HFF-Myc (cell line): ENCODE measurements around the gene DEFB124.
A peak's percentile ranks its signal among the peaks of the same experiment; 100 is the strongest.

Experiments
- DNase-seq: peaks from one replicate; pipeline ENCODE4 v3.0.0-alpha.2; 2011; ENCODE audit warnings: low read depth; ENCODE audit errors: extremely low read depth
- H3K4me3 ChIP-seq: replicated peaks from 2 replicates; pipeline ENCODE4 v1.5.1; 2011; ENCODE audit warnings: low read depth, mild to moderate bottlenecking, control low read depth, low read length
- CTCF ChIP-seq: IDR thresholded peaks from 2 replicates; pipeline ENCODE4 v1.5.1; 2012; ENCODE audit warnings: mild to moderate bottlenecking, low read depth, low read length, control low read depth; ENCODE audit errors: missing control alignments

The DEFB124 gene

GRCh38 chr20:31500527-31500926 lies 25.6 kb upstream of the DEFB124 start:
- no peak for DNase-seq
- TF ChIP-seq CTCF = no peak
- H3K4me3 ChIP-seq = no peak overlapping the region

GRCh38 chr20:31497838-31498540 lies 23.1 kb upstream of the DEFB124 start:
- no peak for TF ChIP-seq CTCF
- no peak overlapping the region for H3K4me3 ChIP-seq
- DNase-seq = no peak

- TF ChIP-seq CTCF = no peak
- DNase-seq = no peak
- H3K4me3 ChIP-seq = no peak overlapping the region
Measured at GRCh38 chr20:31496761-31497295, 21.9 kb upstream of the DEFB124 start.

- peak; percentile 58 for TF ChIP-seq CTCF
- no peak for DNase-seq
- H3K4me3 ChIP-seq = no peak overlapping the region
Measured at GRCh38 chr20:31494131-31494530, 19.2 kb upstream of the DEFB124 start.

- H3K4me3 ChIP-seq = no peak overlapping the region
- no peak for DNase-seq
- TF ChIP-seq CTCF = no peak
Measured at GRCh38 chr20:31490752-31491151, 15.8 kb upstream of the DEFB124 start.

- no peak overlapping the region for H3K4me3 ChIP-seq
- no peak for DNase-seq
- TF ChIP-seq CTCF = no peak
Measured at GRCh38 chr20:31489152-31489551, 14.2 kb upstream of the DEFB124 start.
